ENCODE data around the gene ERBB4.

Gene ERBB4

GRCh38 chr2:212538305-212539071 lies at the start of gene ERBB4:
Gene ERBB4 (minus strand): TSS chr2:212538802. CDS start chr2:212538530, 272 bp downstream.
- Histone ChIP-seq H3K9me2 (replicated peaks; ENCODE audit: low read depth, low read length) (no peaks in the 10 kb centered on the region), H4K20me1 (ENCODE audit: insufficient read depth, low read length, poor library complexity, severe bottlenecking) (no peaks in the 10 kb centered on the region), H3K4me3 (ENCODE audit: low read length, poor library complexity, severe bottlenecking) (no peak within 1 kb of the TSS), H3K36me3 (ENCODE audit: insufficient read depth, low read length) (no peaks in the 10 kb centered on the region), H3K9ac (ENCODE audit: low read depth, low read length, poor library complexity, severe bottlenecking) (no peak within 1 kb of the TSS), H3K4me2 (ENCODE audit: low read depth, low read length, poor library complexity, severe bottlenecking) (no peak within 1 kb of the TSS), H3K79me2 (ENCODE audit: insufficient read depth, low read length) (no peaks in the 10 kb centered on the region), H3K27me3 (ENCODE audit: insufficient read depth, low read length, poor library complexity, severe bottlenecking) (no peaks in the 10 kb centered on the region), H3K9me3 (ENCODE audit: insufficient read depth, low read depth, low read length) (no peaks in the 10 kb centered on the region), H3K4me1 (ENCODE audit: insufficient read depth, low read length, poor library complexity, severe bottlenecking) (peaks cover 8% of the 10 kb centered on the region), H2AFZ (ENCODE audit: low read length) (no peak within 1 kb of the TSS), H3F3A (ENCODE audit: low read depth) (no peaks in the 10 kb centered on the region)
- TF ChIP-seq, protein P1, sequence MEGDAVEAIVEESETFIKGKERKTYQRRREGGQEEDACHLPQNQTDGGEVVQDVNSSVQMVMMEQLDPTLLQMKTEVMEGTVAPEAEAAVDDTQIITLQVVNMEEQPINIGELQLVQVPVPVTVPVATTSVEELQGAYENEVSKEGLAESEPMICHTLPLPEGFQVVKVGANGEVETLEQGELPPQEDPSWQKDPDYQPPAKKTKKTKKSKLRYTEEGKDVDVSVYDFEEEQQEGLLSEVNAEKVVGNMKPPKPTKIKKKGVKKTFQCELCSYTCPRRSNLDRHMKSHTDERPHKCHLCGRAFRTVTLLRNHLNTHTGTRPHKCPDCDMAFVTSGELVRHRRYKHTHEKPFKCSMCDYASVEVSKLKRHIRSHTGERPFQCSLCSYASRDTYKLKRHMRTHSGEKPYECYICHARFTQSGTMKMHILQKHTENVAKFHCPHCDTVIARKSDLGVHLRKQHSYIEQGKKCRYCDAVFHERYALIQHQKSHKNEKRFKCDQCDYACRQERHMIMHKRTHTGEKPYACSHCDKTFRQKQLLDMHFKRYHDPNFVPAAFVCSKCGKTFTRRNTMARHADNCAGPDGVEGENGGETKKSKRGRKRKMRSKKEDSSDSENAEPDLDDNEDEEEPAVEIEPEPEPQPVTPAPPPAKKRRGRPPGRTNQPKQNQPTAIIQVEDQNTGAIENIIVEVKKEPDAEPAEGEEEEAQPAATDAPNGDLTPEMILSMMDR (conservative IDR thresholded peaks at IDR 0.05; ENCODE audit: low read length) = no peak
- no peak for TF ChIP-seq EZH2phosphoT487 (IDR thresholded peaks at IDR 0.05; ENCODE audit: borderline replicate concordance)

DNA sequence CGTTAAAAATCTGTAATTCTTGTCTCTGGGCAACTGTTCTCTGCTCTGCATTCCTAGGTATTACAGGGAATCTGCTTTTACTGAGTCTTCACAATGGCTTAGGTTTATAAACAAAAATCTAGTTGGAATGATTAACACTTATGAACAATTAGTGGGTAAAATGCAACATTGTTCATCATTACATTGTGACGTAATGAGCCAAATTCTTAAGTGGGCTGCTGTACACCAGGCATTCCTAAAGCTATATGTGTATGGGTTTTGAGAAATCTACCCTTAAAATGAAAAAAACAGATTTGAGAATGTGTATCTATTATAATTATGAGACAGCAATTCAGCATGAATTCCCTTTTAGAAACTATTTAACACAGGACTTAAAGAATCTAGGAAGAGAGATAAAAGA lies 41.5 kb upstream of the ERBB4 start:
- Histone ChIP-seq H3K4me1 (ENCODE audit: insufficient read depth, low read length, poor library complexity, severe bottlenecking) (no peaks in the 10 kb centered on the region), H4K20me1 (ENCODE audit: insufficient read depth, low read length, poor library complexity, severe bottlenecking) (no peaks in the 10 kb centered on the region), H3K4me3 (ENCODE audit: low read length, poor library complexity, severe bottlenecking) (no peak overlapping the region), H3K27me3 (ENCODE audit: insufficient read depth, low read length, poor library complexity, severe bottlenecking) (no peaks in the 10 kb centered on the region), H3K9ac (ENCODE audit: low read depth, low read length, poor library complexity, severe bottlenecking) (no peak overlapping the region), H3K9me2 (replicated peaks; ENCODE audit: low read depth, low read length) (no peaks in the 10 kb centered on the region), H3F3A (ENCODE audit: low read depth) (no peaks in the 10 kb centered on the region), H3K9me3 (ENCODE audit: insufficient read depth, low read depth, low read length) (no peaks in the 10 kb centered on the region), H3K36me3 (ENCODE audit: insufficient read depth, low read length) (no peaks in the 10 kb centered on the region), H3K4me2 (ENCODE audit: low read depth, low read length, poor library complexity, severe bottlenecking) (no peak overlapping the region), H2AFZ (ENCODE audit: low read length) (no peak overlapping the region), H3K79me2 (ENCODE audit: insufficient read depth, low read length) (no peaks in the 10 kb centered on the region)
- TF ChIP-seq, protein P1 (conservative IDR thresholded peaks at IDR 0.05; ENCODE audit: low read length) = no peak
- no peak for TF ChIP-seq EZH2phosphoT487 (IDR thresholded peaks at IDR 0.05; ENCODE audit: borderline replicate concordance)

- no peak overlapping the region for H2AFZ ChIP-seq (ENCODE audit: low read length)
- H3K36me3 ChIP-seq (ENCODE audit: insufficient read depth, low read length) = no peaks in the 10 kb centered on the region
- H3K4me2 ChIP-seq (ENCODE audit: low read depth, low read length, poor library complexity, severe bottlenecking) = no peak overlapping the region
- no peaks in the 10 kb centered on the region for H3K27me3 ChIP-seq (ENCODE audit: insufficient read depth, low read length, poor library complexity, severe bottlenecking)
- no peak overlapping the region for H3K9ac ChIP-seq (ENCODE audit: low read depth, low read length, poor library complexity, severe bottlenecking)
- H3K4me3 ChIP-seq (ENCODE audit: low read length, poor library complexity, severe bottlenecking) = no peak overlapping the region
- TF ChIP-seq, protein P1 (conservative IDR thresholded peaks at IDR 0.05; ENCODE audit: low read length) = no peak
- TF ChIP-seq EZH2phosphoT487 (IDR thresholded peaks at IDR 0.05; ENCODE audit: borderline replicate concordance) = no peak
- no peaks in the 10 kb centered on the region for H3K4me1 ChIP-seq (ENCODE audit: insufficient read depth, low read length, poor library complexity, severe bottlenecking)
- H3K79me2 ChIP-seq (ENCODE audit: insufficient read depth, low read length) = no peaks in the 10 kb centered on the region
- no peaks in the 10 kb centered on the region for H4K20me1 ChIP-seq (ENCODE audit: insufficient read depth, low read length, poor library complexity, severe bottlenecking)
- H3K9me3 ChIP-seq (ENCODE audit: insufficient read depth, low read depth, low read length) = no peaks in the 10 kb centered on the region
- H3F3A ChIP-seq (ENCODE audit: low read depth) = no peaks in the 10 kb centered on the region
- H3K9me2 ChIP-seq (replicated peaks; ENCODE audit: low read depth, low read length) = no peaks in the 10 kb centered on the region
These were observed 17.7 kb upstream of the ERBB4 start for GRCh38 chr2:212556296-212556695.
